Neural crest cell (in vitro differentiated cells): ENCODE results near the gene RASSF4. TPM values are rescaled to one million over a fixed set of nuclear protein-coding genes. Genes with fewer than 3 reads are reported as not detected.

Source experiments
- DNase-seq: peaks from one replicate; pipeline ENCODE4 v3.0.0; 2021; ENCODE audit warnings: low read depth, mixed read lengths, low spot score
- H3K27ac Mint-ChIP-seq: one replicate; pipeline ENCODE4 v1.8.0; 2021; ENCODE audit warnings: mild to moderate bottlenecking, mixed read lengths; ENCODE audit not compliant: unreplicated experiment
- H3K27me3 Mint-ChIP-seq: 2 replicates; pipeline ENCODE4 v1.8.0; 2021; ENCODE audit warnings: low read depth, mild to moderate bottlenecking, mixed read lengths
- H3K36me3 Mint-ChIP-seq: 2 replicates; pipeline ENCODE4 v1.8.0; 2021; ENCODE audit warnings: low read depth, mild to moderate bottlenecking, mixed read lengths
- H3K4me1 Mint-ChIP-seq: 2 replicates; pipeline ENCODE4 v1.8.0; 2021; ENCODE audit warnings: mixed read lengths
- H3K4me3 Mint-ChIP-seq: one replicate; pipeline ENCODE4 v1.8.0; 2021; ENCODE audit warnings: mild to moderate bottlenecking, mixed read lengths
- H3K9me3 Mint-ChIP-seq: 2 replicates; pipeline ENCODE4 v1.8.0; 2021; ENCODE audit warnings: mixed read lengths
- total RNA-seq: library from RNA; stranded (reverse); gene quantifications from 2 replicates; pipeline ENCODE4 v1.2.1, GENCODE V29; 2021
- TF ChIP-seq, protein P1 (sequence below): fragments of 200-600 bp; sonication (generic); conservative IDR thresholded peaks from 2 replicates; pipeline ENCODE4 v1.5.0; 2021; ENCODE audit warnings: antibody characterized with exemption, mild to moderate bottlenecking

RASSF4 gene
- total RNA-seq, 1 donor from 2014 or later = 18.6 TPM

DNA sequence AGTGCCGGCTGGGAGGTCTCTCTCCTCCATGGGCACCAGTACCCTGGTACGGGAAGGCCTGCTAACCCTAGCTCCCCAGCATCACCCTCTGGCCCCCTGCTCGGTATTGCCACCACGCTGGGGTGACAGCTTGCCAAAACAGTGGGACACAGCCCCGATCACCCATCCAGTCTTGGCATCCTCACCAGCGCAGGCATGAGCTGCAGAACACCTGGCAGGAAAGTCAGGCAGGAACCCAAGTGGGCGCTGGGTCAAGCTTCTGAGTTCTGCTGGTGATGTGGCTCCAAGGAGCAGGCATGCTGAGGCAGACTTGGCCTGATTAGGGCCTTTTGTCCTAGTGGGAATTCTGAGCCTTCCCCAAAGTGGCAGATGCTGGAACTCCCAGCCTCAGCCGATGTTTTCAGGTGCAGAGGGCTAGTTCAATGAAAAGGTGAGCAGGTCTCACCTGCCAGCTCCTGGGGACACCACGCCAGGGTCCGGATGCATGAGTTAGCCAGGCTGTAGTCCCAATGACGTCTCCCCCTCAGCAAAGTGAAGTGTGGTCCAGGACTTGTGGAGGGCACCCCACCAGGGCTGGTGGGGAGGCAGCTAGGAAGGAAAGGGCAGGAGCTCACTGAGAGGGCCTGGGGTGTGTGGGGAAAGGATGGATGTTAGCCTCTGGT, 32.6 kb downstream of the RASSF4 start:
- TF ChIP-seq, protein P1, sequence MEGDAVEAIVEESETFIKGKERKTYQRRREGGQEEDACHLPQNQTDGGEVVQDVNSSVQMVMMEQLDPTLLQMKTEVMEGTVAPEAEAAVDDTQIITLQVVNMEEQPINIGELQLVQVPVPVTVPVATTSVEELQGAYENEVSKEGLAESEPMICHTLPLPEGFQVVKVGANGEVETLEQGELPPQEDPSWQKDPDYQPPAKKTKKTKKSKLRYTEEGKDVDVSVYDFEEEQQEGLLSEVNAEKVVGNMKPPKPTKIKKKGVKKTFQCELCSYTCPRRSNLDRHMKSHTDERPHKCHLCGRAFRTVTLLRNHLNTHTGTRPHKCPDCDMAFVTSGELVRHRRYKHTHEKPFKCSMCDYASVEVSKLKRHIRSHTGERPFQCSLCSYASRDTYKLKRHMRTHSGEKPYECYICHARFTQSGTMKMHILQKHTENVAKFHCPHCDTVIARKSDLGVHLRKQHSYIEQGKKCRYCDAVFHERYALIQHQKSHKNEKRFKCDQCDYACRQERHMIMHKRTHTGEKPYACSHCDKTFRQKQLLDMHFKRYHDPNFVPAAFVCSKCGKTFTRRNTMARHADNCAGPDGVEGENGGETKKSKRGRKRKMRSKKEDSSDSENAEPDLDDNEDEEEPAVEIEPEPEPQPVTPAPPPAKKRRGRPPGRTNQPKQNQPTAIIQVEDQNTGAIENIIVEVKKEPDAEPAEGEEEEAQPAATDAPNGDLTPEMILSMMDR = no peak
- no peak for DNase-seq
- H3K27ac Mint-ChIP-seq = no peak overlapping the region
- H3K27me3 Mint-ChIP-seq = no peaks in the 10 kb centered on the region
- peaks cover 3% of the 10 kb centered on the region for H3K36me3 Mint-ChIP-seq
- H3K9me3 Mint-ChIP-seq = no peaks in the 10 kb centered on the region
- no peak overlapping the region for H3K4me3 Mint-ChIP-seq
- H3K4me1 Mint-ChIP-seq = peaks cover 26% of the 10 kb centered on the region

DNA sequence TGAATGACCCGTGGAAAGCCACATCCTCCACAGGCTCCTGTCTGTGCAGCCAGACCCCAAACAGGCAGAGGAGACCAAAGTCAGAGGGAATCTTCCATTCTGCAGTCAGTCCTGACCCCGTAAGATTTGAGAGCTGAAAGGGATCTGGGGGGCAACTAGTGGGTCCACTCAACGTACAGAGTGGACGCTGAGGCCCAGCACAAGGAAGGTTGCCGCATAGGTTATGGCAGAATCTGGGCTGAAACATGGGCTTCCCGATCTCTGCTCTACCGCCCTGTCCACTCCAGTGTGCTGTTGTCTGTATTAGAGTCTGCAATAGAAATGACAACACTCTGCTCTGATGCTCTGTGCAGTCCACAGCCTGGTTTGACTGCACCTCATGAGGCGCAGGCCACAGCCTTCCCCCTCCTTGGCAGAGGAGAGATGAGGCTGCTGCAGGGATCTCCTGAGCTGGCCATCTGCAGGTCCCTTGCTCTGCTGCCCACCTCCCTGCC, 33.2 kb downstream of the RASSF4 start:
- no peaks in the 10 kb centered on the region for H3K9me3 Mint-ChIP-seq
- TF ChIP-seq, protein P1 = no peak
- peaks cover 3% of the 10 kb centered on the region for H3K36me3 Mint-ChIP-seq
- H3K27ac Mint-ChIP-seq = no peak overlapping the region
- H3K4me1 Mint-ChIP-seq = peaks cover 27% of the 10 kb centered on the region
- H3K27me3 Mint-ChIP-seq = no peaks in the 10 kb centered on the region
- H3K4me3 Mint-ChIP-seq = no peak overlapping the region
- DNase-seq = no peak

DNA sequence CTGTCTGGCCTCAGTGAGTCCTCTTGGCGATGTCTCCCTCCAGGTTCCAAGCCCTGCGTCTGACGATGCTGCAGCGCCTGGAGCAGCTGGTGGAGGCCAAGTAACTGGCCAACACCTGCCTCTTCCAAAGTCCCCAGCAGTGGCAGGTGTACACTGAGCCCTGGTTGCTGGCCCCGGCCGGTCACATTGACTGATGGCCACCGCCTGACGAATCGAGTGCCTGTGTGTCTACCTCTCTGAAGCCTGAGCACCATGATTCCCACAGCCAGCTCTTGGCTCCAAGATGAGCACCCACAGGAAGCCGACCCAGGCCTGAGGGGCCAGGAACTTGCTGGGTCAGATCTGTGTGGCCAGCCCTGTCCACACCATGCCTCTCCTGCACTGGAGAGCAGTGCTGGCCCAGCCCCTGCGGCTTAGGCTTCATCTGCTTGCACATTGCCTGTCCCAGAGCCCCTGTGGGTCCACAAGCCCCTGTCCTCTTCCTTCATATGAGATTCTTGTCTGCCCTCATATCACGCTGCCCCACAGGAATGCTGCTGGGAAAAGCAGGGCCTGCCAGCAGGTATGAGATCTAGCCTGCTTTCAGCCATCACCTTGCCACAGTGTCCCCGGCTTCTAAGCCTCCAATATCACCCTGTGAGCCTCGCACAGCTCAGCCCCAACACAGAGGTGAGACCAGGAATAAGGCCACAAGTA, 33.8 kb downstream of the RASSF4 start:
- no peak for DNase-seq
- Mint-ChIP-seq H3K36me3 (peaks cover 3% of the 10 kb centered on the region), H3K27me3 (no peaks in the 10 kb centered on the region), H3K4me1 (peaks cover 27% of the 10 kb centered on the region), H3K9me3 (no peaks in the 10 kb centered on the region), H3K4me3 (no peak overlapping the region), H3K27ac (no peak overlapping the region)
- TF ChIP-seq, protein P1 = no peak

DNA sequence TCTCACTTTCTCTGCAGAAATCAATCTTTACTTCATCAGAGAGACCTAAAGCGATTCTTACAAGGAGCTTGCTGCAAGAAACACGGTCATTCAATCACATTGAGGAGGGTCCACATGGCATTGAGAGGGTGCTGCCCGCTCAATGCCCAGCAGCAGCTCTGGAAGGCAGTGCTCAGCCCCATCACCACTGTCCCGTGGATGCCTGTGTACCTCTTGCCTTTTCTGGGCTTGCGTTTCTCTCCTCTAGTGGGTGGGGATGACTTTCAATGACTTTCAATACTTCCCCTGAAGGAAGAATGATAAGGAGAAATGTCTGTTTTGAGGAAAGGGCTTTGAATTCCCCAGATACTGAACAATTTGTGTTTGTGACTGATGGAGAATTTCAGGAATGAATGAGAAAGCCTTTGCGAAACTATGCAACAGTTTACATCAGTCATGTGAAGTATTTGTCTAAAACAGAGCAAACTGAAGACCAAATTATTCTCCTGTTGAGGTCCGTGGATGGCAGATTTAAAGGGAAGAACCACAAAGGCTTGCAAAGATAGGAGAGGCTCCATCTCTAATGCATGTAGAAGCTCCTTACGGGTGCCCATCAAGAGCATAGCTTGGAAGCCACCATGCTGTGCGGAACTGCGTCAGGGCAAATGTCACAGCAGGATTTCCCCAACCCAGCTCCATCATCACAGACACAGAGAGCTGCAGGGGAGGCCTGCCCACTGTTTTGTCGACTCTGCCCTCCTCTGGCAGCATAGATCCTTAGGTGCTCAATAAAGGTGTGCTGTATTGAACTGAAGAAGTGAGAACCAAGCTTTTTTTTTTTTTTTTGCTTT, 34.5 kb downstream of the RASSF4 start:
- Mint-ChIP-seq H3K4me1 (peaks cover 27% of the 10 kb centered on the region), H3K9me3 (no peaks in the 10 kb centered on the region), H3K4me3 (no peak overlapping the region), H3K36me3 (no peaks in the 10 kb centered on the region), H3K27ac (no peak overlapping the region), H3K27me3 (no peaks in the 10 kb centered on the region)
- no peak for DNase-seq
- TF ChIP-seq, protein P1 = no peak

DNA sequence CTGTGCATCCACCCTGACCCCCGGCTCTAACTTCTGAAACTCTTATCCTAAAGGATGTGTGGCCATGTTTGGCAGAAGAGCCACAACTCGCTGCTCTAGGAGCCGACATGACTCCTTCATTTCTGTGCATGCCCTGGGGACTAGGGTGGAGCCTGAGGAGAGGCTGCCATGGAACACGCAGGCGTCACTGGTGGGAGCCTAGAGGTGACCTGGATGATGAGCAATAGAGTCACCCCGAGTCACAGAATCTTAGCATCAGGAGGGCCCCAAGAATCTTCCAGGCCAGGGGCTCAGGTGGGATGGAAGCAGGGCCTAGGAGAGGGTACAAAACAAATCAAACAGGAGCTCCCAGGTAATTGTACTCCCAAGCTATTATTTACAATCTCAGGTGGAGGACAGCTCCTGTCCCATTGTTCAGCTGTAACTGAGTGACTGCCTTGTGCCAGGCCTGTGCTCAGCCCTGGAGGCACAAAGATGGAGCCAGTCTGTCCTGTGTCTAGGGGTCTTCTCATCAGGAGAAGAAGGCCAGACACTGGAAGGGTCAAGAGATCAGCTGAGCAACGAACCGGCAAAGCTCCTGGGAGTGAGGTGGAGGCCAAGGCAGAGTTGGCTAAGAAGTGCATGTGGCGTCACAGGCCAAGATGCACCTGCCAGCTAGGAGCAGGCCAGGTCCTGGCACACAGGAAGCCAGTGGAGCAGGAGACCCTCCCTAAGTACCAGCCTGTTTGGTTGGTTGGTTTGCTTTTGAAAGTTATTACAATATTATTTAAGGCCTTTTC, 35.3 kb downstream of the RASSF4 start:
- Mint-ChIP-seq H3K27me3 (no peaks in the 10 kb centered on the region), H3K9me3 (no peaks in the 10 kb centered on the region), H3K36me3 (peaks cover 3% of the 10 kb centered on the region), H3K27ac (no peak overlapping the region), H3K4me3 (no peak overlapping the region), H3K4me1 (peaks cover 31% of the 10 kb centered on the region)
- TF ChIP-seq, protein P1 = no peak
- DNase-seq = no peak
